ENCODE results near the gene SLC35B4. TPM values are rescaled to one million over a fixed set of nuclear protein-coding genes. Genes with fewer than 3 reads are reported as not detected.

The SLC35B4 gene
- total and polyA plus RNA-seq, 3 donors from 2014 or later, result 11.0 to 15.7 (median 13.9) TPM

- intact Hi-C loops (cut with DNase I; ENCODE audit: low total_unique reads), result no loop called here
- no peak overlapping the region for H3K27ac ChIP-seq
- no peaks in the 10 kb centered on the region for H3K36me3 ChIP-seq (ENCODE audit: low read depth, missing control alignments)
- WGBS, 2 donors, result 77 to 87% methylated on average over 5 of the region's 5 CpGs
- H3K9me3 ChIP-seq, result no peaks in the 10 kb centered on the region
- no peaks in the 10 kb centered on the region for H3K4me1 ChIP-seq
- H3K27me3 ChIP-seq, result no peaks in the 10 kb centered on the region
- TF ChIP-seq CTCF (IDR thresholded peaks at IDR 0.05) (no peak), POLR2A (IDR thresholded peaks at IDR 0.05) (no peak)
- DNase-seq, result no peak
- no peak overlapping the region for H3K4me3 ChIP-seq
These were observed 30.8 kb upstream of the SLC35B4 start for GRCh38 chr7:134347567-134347966.

- DNase-seq, result no peak
- Histone ChIP-seq H3K4me1 (no peaks in the 10 kb centered on the region), H3K27me3 (no peaks in the 10 kb centered on the region), H3K36me3 (ENCODE audit: low read depth, missing control alignments) (no peaks in the 10 kb centered on the region), H3K27ac (no peak overlapping the region), H3K9me3 (no peaks in the 10 kb centered on the region), H3K4me3 (no peak overlapping the region)
- TF ChIP-seq CTCF (IDR thresholded peaks at IDR 0.05), result no peak
- no peak for TF ChIP-seq POLR2A (IDR thresholded peaks at IDR 0.05)
- intact Hi-C loops (cut with DNase I; ENCODE audit: low total_unique reads), result no loop called here
- 79 to 84% methylated on average over 6 of the region's 6 CpGs for WGBS, 2 donors
These were observed 27.1 kb upstream of the SLC35B4 start for GRCh38 chr7:134343796-134344195.

- Histone ChIP-seq H3K27me3 (no peaks in the 10 kb centered on the region), H3K27ac (no peak overlapping the region), H3K4me3 (no peak overlapping the region), H3K36me3 (ENCODE audit: low read depth, missing control alignments) (no peaks in the 10 kb centered on the region), H3K4me1 (no peaks in the 10 kb centered on the region), H3K9me3 (no peaks in the 10 kb centered on the region)
- TF ChIP-seq POLR2A (IDR thresholded peaks at IDR 0.05) (no peak), CTCF (IDR thresholded peaks at IDR 0.05) (no peak)
- no peak for DNase-seq
- intact Hi-C loops (cut with DNase I; ENCODE audit: low total_unique reads), result no loop called here
These were observed 26.4 kb upstream of the SLC35B4 start for GRCh38 chr7:134343136-134343535.

- Histone ChIP-seq H3K27me3 (no peaks in the 10 kb centered on the region), H3K9me3 (no peaks in the 10 kb centered on the region), H3K27ac (no peak overlapping the region), H3K4me1 (no peaks in the 10 kb centered on the region), H3K4me3 (no peak overlapping the region), H3K36me3 (ENCODE audit: low read depth, missing control alignments) (no peaks in the 10 kb centered on the region)
- WGBS, 2 donors, result 52 to 57% methylated on average over 4 of the region's 4 CpGs
- intact Hi-C loops (cut with DNase I; ENCODE audit: low total_unique reads), result no loop called here
- no peak for TF ChIP-seq CTCF (IDR thresholded peaks at IDR 0.05)
- no peak for TF ChIP-seq POLR2A (IDR thresholded peaks at IDR 0.05)
- DNase-seq, result no peak
These were observed 22.7 kb upstream of the SLC35B4 start for GRCh38 chr7:134339475-134339874.

GRCh38 chr7:134337980-134338379, 21.2 kb upstream of the SLC35B4 start:
- TF ChIP-seq POLR2A (IDR thresholded peaks at IDR 0.05) (no peak), CTCF (IDR thresholded peaks at IDR 0.05) (no peak)
- Histone ChIP-seq H3K4me1 (no peaks in the 10 kb centered on the region), H3K27ac (no peak overlapping the region), H3K9me3 (no peaks in the 10 kb centered on the region), H3K27me3 (no peaks in the 10 kb centered on the region), H3K4me3 (no peak overlapping the region), H3K36me3 (ENCODE audit: low read depth, missing control alignments) (no peaks in the 10 kb centered on the region)
- DNase-seq, result no peak
- WGBS, 2 donors, result 100% methylated on average over 1 of the region's 1 CpG
- intact Hi-C loops (cut with DNase I; ENCODE audit: low total_unique reads), result no loop called here

Data from testis (tissue), 3 donors.